Activated naive CD8-positive, alpha-beta T cell (primary cell): ENCODE data around the gene PAX5.

Source experiments
- H3K27ac Mint-ChIP-seq: one replicate; pipeline ENCODE4 v1.8.0; 2021; ENCODE audit warnings: mixed read lengths
- H3K27me3 Mint-ChIP-seq: one replicate; pipeline ENCODE4 v1.8.0; 2021; ENCODE audit warnings: mixed read lengths
- H3K36me3 Mint-ChIP-seq: one replicate; pipeline ENCODE4 v1.8.0; 2021; ENCODE audit warnings: mixed read lengths
- H3K4me1 Mint-ChIP-seq: one replicate; pipeline ENCODE4 v1.8.0; 2021; ENCODE audit warnings: low read depth, mixed read lengths
- H3K4me3 Mint-ChIP-seq: one replicate; pipeline ENCODE4 v1.8.0; 2021; ENCODE audit warnings: mild to moderate bottlenecking, mixed read lengths
- H3K9me3 Mint-ChIP-seq: one replicate; pipeline ENCODE4 v1.8.0; 2021; ENCODE audit warnings: low read depth, mixed read lengths

The PAX5 gene

DNA sequence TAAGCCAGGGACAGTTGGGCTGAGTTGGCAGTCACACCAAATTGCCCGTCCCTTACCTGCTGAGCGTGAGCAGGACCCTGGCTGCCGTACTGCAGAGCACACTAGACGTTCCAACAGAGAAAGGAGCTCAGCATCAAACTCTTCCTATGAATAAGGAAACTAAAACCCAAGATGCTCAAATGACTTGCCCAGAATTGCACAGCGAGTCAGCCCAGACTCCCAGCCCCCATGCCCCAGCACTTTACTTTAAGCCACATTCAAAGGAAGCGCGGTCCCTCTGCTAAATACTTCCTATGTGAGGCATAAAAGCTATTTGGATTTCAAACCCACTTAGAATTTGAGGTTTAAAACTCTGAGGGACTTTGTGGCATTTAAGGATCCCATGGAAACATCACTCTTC is 23.9 kb downstream of the PAX5 start:
- no peak overlapping the region for H3K27ac Mint-ChIP-seq
- no peaks in the 10 kb centered on the region for H3K4me1 Mint-ChIP-seq

GRCh38 chr9:37007295-37007694 is 26.8 kb downstream of the PAX5 start:
- peaks cover 32% of the 10 kb centered on the region for H3K27me3 Mint-ChIP-seq
- no peak overlapping the region for H3K4me3 Mint-ChIP-seq
- H3K4me1 Mint-ChIP-seq: peaks cover 3% of the 10 kb centered on the region
- H3K9me3 Mint-ChIP-seq: no peaks in the 10 kb centered on the region
- no peaks in the 10 kb centered on the region for H3K36me3 Mint-ChIP-seq
- no peak overlapping the region for H3K27ac Mint-ChIP-seq

More for the DNA sequence above, 23.9 kb downstream of the PAX5 start:
- Mint-ChIP-seq H3K4me3 (no peak overlapping the region), H3K27me3 (peaks cover 28% of the 10 kb centered on the region), H3K9me3 (no peaks in the 10 kb centered on the region), H3K36me3 (no peaks in the 10 kb centered on the region)

- Mint-ChIP-seq H3K36me3 (no peaks in the 10 kb centered on the region), H3K27ac (no peak overlapping the region), H3K4me3 (no peak overlapping the region), H3K9me3 (no peaks in the 10 kb centered on the region), H3K27me3 (peaks cover 41% of the 10 kb centered on the region), H3K4me1 (peaks cover 3% of the 10 kb centered on the region)
Measured at GRCh38 chr9:37005517-37006140, 28.4 kb downstream of the PAX5 start.

GRCh38 chr9:37004424-37004935 is 29.6 kb downstream of the PAX5 start:
- H3K36me3 Mint-ChIP-seq: no peaks in the 10 kb centered on the region
- H3K9me3 Mint-ChIP-seq: no peaks in the 10 kb centered on the region
- H3K27ac Mint-ChIP-seq: no peak overlapping the region
- H3K4me1 Mint-ChIP-seq: peaks cover 3% of the 10 kb centered on the region
- no peak overlapping the region for H3K4me3 Mint-ChIP-seq
- H3K27me3 Mint-ChIP-seq: peaks cover 43% of the 10 kb centered on the region

DNA sequence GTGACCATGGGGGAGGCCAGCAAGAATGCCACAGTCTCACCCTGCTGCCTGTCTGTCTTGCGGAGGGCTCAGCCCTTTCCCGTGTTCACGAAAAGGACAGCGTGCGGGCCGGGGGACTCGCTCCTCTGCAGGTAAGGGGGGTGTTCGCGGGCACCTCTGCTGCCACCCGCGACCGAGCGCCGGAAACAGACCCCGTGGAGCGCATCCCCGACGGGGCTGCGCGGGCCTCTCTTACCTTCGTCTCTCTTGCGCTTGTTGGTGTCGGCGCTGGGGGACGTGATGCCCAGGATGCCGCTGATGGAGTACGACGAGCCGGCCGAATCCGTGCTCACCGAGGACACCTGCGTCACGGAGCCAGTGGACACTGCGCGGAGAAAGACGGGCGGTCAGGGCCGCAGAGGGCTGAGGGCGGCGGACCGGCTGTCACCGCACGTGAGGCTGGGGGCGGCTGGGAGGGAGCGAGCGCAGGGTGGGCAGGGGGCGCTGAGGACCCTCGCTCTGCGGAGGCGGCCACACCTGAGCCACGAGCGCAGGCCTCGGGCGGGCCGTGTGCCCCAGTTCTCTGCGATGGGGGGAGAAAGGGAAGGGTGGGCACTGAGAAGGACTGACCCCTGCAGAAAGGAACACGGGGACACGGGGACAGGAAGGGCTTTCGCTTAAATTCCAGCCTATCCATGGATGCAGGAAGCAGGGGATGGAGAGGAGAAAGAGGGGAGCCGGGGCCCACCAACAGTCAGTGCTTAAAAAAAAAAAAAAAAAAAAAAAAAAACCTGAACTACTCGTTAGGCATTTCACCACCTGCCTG is 31.5 kb downstream of the PAX5 start:
- no peaks in the 10 kb centered on the region for H3K36me3 Mint-ChIP-seq
- H3K27ac Mint-ChIP-seq: no peak overlapping the region
- H3K9me3 Mint-ChIP-seq: no peaks in the 10 kb centered on the region
- peaks cover 3% of the 10 kb centered on the region for H3K4me1 Mint-ChIP-seq
- peaks cover 43% of the 10 kb centered on the region for H3K27me3 Mint-ChIP-seq
- H3K4me3 Mint-ChIP-seq: peak overlapping the region; percentile 44

- Mint-ChIP-seq H3K27me3 (peaks cover 37% of the 10 kb centered on the region), H3K4me3 (no peak overlapping the region), H3K36me3 (no peaks in the 10 kb centered on the region), H3K4me1 (peaks cover 3% of the 10 kb centered on the region), H3K27ac (no peak overlapping the region), H3K9me3 (no peaks in the 10 kb centered on the region)
Measured at GRCh38 chr9:37002036-37002412, 32.0 kb downstream of the PAX5 start.

- Mint-ChIP-seq H3K9me3 (no peaks in the 10 kb centered on the region), H3K4me1 (peaks cover 3% of the 10 kb centered on the region), H3K4me3 (no peak overlapping the region), H3K27me3 (peaks cover 34% of the 10 kb centered on the region), H3K27ac (no peak overlapping the region), H3K36me3 (no peaks in the 10 kb centered on the region)
Measured at GRCh38 chr9:37001459-37001858, 32.6 kb downstream of the PAX5 start.

DNA sequence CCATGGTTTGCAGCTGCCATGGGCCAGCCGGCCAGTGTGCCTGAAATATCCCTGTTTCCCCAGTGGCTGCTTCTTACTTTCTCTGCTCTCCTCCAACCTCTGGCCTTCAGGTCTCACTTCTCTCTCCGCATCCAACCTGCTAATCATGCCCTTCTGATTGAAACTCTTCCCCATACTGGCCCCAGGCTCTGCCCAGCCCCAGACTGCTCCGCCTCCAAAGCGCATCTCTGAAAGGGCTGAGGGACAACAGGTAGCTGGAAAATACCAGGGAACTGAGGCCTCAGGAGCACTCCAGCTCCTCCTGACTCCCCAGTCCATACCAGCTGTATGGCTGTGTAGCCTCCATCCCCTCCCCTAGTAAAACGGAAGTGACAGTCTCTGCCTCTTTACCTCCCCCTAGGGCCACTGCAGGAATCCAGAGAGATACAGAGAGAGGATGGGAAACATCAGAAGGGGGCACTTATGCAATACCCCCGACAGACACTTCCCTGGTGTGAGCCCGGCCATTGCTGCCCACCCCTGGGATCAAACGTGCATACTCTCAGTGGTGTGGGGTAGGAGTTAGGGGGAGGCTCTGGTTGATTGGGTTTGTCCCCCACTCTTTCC is 34.2 kb downstream of the PAX5 start:
- H3K9me3 Mint-ChIP-seq: no peaks in the 10 kb centered on the region
- H3K36me3 Mint-ChIP-seq: no peaks in the 10 kb centered on the region
- H3K27ac Mint-ChIP-seq: no peak overlapping the region
- peaks cover 3% of the 10 kb centered on the region for H3K4me1 Mint-ChIP-seq
- H3K27me3 Mint-ChIP-seq: peaks cover 23% of the 10 kb centered on the region
- no peak overlapping the region for H3K4me3 Mint-ChIP-seq

DNA sequence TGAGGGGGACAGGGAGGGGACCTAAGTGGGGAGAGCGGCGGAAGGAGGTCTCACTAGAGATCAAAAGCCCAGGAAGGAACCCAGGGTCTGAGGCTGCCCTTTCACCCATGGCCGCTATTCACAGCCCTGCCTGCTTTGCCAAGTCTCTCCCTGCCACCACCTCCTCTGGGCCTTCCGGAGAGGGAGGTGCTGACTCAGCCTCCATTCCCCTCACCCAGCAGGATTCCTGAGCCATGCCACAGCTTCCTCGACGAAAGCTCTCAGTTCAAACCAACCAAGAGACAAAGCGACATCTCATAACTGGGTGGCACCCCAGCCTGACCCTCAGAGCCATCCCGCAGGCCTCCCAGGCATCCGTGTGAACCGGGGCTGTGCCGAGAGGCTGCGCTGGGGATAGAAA is 36.7 kb downstream of the PAX5 start:
- no peak overlapping the region for H3K4me3 Mint-ChIP-seq
- peaks cover 17% of the 10 kb centered on the region for H3K27me3 Mint-ChIP-seq

DNA sequence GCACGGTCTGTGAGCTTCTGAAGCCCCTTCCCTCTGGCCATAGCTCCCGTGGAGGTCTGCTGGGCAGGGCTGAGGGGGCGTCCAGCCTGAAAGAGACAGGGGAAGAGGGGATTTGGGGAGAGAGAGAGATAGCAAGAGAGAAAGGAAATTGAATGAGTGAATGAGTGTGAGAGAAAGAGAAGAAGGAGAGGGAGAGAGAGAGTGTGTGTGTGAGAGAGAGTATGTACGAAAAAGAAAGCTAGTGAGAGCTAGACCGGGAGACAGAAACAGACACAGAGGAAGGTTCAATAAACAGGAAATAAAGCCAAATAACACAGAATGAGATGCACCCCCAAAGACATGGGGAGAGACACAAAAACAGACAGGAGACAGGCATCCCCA is 37.4 kb downstream of the PAX5 start:
- no peak overlapping the region for H3K27ac Mint-ChIP-seq
- no peaks in the 10 kb centered on the region for H3K4me1 Mint-ChIP-seq
- no peaks in the 10 kb centered on the region for H3K9me3 Mint-ChIP-seq
- peaks cover under 1% of the 10 kb centered on the region for H3K36me3 Mint-ChIP-seq
- H3K4me3 Mint-ChIP-seq: no peak overlapping the region
- peaks cover 14% of the 10 kb centered on the region for H3K27me3 Mint-ChIP-seq

More for the DNA sequence above, 36.7 kb downstream of the PAX5 start:
- no peaks in the 10 kb centered on the region for H3K4me1 Mint-ChIP-seq
- no peak overlapping the region for H3K27ac Mint-ChIP-seq
- H3K9me3 Mint-ChIP-seq: no peaks in the 10 kb centered on the region
- H3K36me3 Mint-ChIP-seq: no peaks in the 10 kb centered on the region

DNA sequence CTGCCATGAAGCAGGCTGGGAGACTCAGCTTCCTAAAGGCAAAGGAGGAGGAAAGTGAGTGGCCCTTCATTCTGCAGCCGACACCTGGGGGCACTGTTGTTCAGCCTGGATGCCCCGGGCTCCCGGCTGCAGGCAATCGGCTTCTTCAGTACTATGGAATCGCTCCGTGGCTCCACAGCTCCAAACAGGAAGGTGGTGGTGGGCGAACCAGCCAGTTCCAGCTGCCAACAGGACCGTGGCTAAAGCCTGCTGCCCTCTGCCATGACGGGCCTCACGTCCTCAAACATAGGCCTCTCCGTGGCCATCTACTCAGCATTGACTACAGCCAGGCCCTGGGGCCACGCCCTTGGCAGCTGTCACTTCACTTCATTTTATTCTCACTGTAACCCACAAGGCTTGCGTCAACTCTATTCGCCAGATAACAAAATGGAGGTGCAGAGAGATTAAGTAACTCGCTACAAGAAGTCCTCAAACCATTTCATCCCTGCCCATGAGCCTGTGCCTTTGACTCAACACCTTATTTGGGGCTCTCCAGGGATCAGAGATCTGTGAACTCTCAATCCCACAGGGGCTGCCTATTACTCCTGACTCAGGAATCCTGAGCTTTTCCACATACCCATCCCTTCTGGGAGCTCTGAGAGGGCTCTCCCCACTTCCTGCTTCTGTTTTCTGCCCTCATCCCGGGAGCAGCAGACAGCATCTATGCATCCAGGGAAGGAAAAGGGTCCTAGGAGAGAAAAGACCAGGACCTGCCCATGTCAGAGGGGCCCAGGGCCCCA is 38.0 kb downstream of the PAX5 start:
- peaks cover 2% of the 10 kb centered on the region for H3K9me3 Mint-ChIP-seq
- no peaks in the 10 kb centered on the region for H3K4me1 Mint-ChIP-seq
- peaks cover 4% of the 10 kb centered on the region for H3K36me3 Mint-ChIP-seq
- peak overlapping the region; percentile 44 for H3K4me3 Mint-ChIP-seq
- H3K27me3 Mint-ChIP-seq: peaks cover 12% of the 10 kb centered on the region
- no peak overlapping the region for H3K27ac Mint-ChIP-seq

DNA sequence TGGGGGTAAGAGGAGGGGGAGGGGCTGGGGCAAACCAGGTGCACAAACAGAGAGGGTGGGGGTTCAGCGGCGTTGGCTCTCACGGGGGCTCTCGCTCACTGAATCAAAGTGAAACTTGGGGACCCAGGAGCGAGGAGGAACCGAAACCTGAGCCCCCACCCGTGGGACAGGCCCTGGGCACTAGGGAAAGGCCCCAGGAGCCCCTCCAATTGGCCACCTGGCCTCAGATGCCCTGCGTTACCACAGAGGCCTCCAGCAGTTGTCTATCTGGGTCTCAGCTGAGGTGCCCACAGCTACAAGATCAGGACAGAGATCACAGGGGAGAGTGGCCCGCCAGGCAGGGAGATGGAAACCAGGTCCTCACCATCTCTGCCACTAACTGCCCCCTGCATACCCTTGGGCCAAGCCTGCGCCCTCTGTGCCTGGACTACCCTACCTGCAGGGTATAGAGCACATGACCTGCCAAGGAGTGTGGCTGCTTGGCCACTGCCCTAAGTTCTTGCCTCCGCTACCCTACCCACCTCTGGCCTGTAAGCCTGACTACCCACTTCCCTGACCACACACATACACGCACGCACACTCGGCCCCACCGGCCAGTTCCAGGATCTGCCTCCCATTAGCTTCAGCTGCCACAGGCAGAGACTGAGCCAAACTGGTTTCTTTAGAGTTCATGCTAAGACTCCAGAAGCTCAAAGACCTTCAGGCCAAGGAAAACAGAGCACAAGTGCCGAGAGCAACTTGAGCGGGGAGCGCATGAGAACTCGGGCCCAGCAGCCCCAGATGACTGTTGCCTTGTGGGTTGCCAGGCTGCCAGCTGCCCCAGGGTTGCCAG is 39.9 kb downstream of the PAX5 start:
- H3K27me3 Mint-ChIP-seq: peaks cover 7% of the 10 kb centered on the region
- H3K27ac Mint-ChIP-seq: no peak overlapping the region

DNA sequence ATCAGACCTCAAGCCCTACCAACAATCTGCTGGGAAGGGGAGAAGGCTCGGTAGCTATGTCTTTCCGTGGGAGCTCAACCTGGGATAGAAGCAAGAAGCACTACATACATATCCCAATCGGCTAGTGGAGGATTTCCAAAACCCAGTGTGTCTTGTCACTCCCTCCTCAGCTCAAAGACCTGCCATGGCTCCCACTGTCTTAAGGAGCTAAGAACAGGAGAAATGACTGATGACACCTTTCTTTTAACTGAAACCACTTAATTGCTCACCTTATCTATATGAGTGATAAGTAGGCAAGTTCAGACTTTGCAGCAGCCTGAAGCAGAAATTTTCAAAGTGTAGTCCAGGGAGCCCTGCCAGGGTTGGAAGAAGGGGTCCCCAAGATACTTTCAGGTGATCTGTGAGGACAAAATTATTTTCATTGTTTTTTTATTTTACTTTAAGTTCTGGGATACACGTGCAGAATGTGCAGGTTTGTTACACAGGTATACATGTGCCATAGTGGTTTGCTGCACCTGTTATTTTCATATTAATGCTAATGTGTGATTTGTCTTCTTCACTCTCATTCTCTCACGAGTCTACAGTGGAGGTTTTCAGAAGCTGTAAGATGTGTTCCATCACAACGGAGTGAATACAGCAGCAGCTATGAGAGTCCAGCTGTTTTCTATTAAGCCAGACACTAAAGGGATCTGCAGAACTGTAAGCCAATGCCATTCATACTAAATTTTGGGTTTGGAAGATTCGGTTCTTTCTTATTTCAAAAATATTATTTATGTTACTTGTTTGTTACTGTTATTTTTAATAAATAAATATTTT is 41.4 kb downstream of the PAX5 start:
- Mint-ChIP-seq H3K4me3 (no peak overlapping the region), H3K36me3 (peaks cover 8% of the 10 kb centered on the region), H3K9me3 (peaks cover 4% of the 10 kb centered on the region), H3K27ac (no peak overlapping the region), H3K27me3 (peaks cover 9% of the 10 kb centered on the region), H3K4me1 (peaks cover 1% of the 10 kb centered on the region)

More for the DNA sequence above, 39.9 kb downstream of the PAX5 start:
- H3K9me3 Mint-ChIP-seq: peaks cover 4% of the 10 kb centered on the region
- H3K4me3 Mint-ChIP-seq: no peak overlapping the region
- H3K36me3 Mint-ChIP-seq: peaks cover 8% of the 10 kb centered on the region
- no peaks in the 10 kb centered on the region for H3K4me1 Mint-ChIP-seq
